ENCODE data around the gene RASGRP2.

The RASGRP2 gene

GRCh38 chr11:64692764-64693331 lies 51.1 kb downstream of the RASGRP2 start:
- DNase-seq: no peak

- no peak for DNase-seq
These were observed 52.4 kb downstream of the RASGRP2 start for GRCh38 chr11:64691543-64691942.

DNA sequence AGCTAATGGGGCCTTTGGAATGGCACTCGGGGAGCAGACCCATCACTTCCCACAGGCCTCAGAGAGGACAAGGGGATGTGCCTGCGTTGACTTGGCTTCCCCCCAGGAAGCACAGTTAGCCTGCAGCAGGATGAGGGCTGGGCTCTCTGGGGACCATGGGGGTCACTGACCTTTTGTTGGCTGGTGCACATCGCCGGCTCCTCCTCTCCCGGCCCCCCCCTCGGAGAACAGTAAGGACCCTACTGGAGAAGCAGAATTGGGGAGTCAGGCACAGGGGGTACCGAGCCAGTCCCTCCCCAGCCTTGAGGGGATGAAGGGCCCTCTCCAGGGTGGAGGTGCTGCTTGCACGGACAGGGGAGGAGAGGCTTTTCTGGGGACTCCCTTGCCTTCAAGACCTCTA lies 53.7 kb downstream of the RASGRP2 start:
- DNase-seq: no peak

GRCh38 chr11:64688534-64688982 lies 55.4 kb downstream of the RASGRP2 start:
- DNase-seq: peak; percentile 29

- no peak for DNase-seq
These were observed 56.1 kb downstream of the RASGRP2 start for GRCh38 chr11:64687643-64688533.

- DNase-seq: no peak
These were observed 56.7 kb downstream of the RASGRP2 start for GRCh38 chr11:64687204-64687603.

- no peak for DNase-seq
These were observed 57.3 kb downstream of the RASGRP2 start for GRCh38 chr11:64686466-64687170.

DNA sequence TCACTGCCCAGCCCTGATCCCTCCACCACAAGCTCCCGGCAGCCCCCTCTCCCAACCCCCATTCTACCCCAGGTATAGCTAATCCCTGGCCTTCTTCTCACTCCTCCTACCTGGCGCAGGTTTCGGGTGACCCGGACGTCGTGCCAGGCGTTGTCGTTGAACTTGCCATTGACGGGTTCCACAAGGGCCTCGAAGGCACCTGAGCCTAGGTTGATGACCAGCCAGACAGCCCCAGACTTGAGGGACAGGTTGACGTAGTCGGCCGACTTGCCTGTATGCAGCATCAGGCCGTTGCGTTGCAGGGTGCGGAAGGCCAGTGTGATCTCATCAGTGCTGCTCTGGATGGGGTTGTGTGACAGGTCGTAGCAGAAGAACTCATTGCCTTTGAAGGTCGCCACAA lies 58.4 kb downstream of the RASGRP2 start:
- DNase-seq: no peak

GRCh38 chr11:64684357-64684756 lies 59.6 kb downstream of the RASGRP2 start:
- DNase-seq: no peak

DNA sequence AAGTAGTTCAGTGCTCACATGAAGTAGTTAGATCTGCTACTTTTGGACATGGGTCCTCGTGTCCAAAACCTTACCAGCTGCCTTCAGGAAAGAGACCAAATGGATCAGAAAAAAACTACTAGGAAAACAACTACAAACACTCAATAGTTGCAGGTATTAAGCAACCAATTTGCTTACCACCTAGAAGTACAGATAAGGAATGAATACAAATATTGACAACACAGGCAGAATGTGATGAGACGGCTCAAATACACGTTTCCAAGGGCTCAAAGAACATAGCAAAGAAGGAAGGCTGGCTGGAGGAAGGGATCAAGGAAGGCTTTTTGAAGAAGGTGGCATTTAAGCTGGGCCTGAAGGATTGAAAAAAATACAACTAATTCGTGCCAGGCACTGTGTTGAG lies 62.8 kb downstream of the RASGRP2 start:
- no peak for DNase-seq

DNA sequence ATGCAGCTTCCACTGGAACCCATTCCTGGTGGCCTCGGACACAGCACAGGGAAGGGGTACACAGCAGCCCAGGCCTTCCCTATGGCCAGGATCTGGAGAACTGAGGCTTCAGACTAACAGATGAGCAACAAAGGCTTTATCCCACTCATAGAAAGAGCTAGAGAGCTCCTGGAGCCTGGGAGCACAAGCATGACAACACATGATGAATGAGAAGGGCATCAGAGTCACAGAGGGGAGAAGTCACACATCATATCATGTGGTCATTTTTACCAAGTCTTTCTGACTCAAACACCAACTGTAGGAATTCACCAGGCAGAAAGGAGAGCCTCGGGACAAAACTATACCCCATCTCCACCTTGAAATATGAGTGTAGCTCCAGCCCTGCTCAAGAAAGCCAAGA lies 64.1 kb downstream of the RASGRP2 start:
- no peak for DNase-seq

- DNase-seq: no peak
These were observed 66.4 kb downstream of the RASGRP2 start for GRCh38 chr11:64677441-64678023.

All from NCI-H187 treated with DMSO at 0.1 percent for 48 hours (cell line).